ENCODE measurements around the gene CT45A9.
"Not testable (repeated sequence)": the region's sequence is repeated elsewhere in the genome, so short reads cannot be mapped to it uniquely, and the experiment has no call there.

DNA sequence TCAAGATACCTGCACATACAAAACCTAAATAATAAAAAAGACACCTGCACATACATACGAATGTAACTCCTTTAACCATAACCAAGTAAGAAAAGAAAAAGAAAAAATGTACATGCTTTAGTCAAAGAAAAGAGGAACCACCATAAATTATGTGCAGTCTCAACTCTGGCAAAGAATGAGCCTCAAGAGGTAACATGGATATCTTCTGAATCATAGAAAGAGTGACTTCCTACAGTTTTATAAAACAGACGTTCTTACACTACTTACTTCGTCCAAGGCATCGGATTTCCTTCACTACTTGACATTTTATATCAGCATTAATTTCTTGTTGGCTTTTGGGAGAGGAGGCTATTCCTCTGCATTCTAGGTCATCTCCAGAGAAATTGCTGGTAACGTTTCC is 11.1 kb upstream of the CT45A9 start:
- TF ChIP-seq, protein P1, sequence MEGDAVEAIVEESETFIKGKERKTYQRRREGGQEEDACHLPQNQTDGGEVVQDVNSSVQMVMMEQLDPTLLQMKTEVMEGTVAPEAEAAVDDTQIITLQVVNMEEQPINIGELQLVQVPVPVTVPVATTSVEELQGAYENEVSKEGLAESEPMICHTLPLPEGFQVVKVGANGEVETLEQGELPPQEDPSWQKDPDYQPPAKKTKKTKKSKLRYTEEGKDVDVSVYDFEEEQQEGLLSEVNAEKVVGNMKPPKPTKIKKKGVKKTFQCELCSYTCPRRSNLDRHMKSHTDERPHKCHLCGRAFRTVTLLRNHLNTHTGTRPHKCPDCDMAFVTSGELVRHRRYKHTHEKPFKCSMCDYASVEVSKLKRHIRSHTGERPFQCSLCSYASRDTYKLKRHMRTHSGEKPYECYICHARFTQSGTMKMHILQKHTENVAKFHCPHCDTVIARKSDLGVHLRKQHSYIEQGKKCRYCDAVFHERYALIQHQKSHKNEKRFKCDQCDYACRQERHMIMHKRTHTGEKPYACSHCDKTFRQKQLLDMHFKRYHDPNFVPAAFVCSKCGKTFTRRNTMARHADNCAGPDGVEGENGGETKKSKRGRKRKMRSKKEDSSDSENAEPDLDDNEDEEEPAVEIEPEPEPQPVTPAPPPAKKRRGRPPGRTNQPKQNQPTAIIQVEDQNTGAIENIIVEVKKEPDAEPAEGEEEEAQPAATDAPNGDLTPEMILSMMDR (IDR thresholded peaks at IDR 0.05; ENCODE audit: poor library complexity, severe bottlenecking): not testable (repeated sequence)
- TF ChIP-seq RAD21 (conservative IDR thresholded peaks at IDR 0.05); EZH2 (IDR thresholded peaks at IDR 0.05; ENCODE audit: borderline replicate concordance, insufficient read depth, low read length, poor library complexity, severe bottlenecking); TAF1 (IDR thresholded peaks at IDR 0.05; ENCODE audit: low read depth); REST (IDR thresholded peaks at IDR 0.05; ENCODE audit: borderline replicate concordance); SMC3 (conservative IDR thresholded peaks at IDR 0.05; ENCODE audit: poor library complexity); POLR2AphosphoS5 (IDR thresholded peaks at IDR 0.05); MXI1 (conservative IDR thresholded peaks at IDR 0.05; ENCODE audit: poor library complexity, severe bottlenecking): not testable (repeated sequence)
